ENCODE results near the gene ANKS1B. TPM values are rescaled to one million over a fixed set of nuclear protein-coding genes. Genes with fewer than 3 reads are reported as not detected.

The ANKS1B gene
- total RNA-seq, 1 experiment from 2014 or later: 18.8 TPM

- POLR2A ChIA-PET: interaction anchor here (1.1 to 1.5 kb wide), 2 partner anchors 102 to 261 kb away, joined by 4 to 5 read pairs; no protein-coding TSS in a partner anchor
Observed at GRCh38 chr12:99810718-99811593, 173.8 kb downstream of the ANKS1B start.

GRCh38 chr12:99809909-99810308 lies 174.8 kb downstream of the ANKS1B start:
- H3K36me3 Mint-ChIP-seq (ENCODE audit: insufficient read depth, unreplicated experiment): peaks cover 8% of the 10 kb centered on the region
- peaks cover 8% of the 10 kb centered on the region for H3K4me1 Mint-ChIP-seq (ENCODE audit: insufficient read depth, unreplicated experiment)
- no peak overlapping the region for H3K27ac Mint-ChIP-seq (ENCODE audit: low read depth, unreplicated experiment)
- H3K9me3 Mint-ChIP-seq (ENCODE audit: unreplicated experiment): no peaks in the 10 kb centered on the region
- H3K27me3 Mint-ChIP-seq (ENCODE audit: insufficient read depth, unreplicated experiment): no peaks in the 10 kb centered on the region
- TF ChIP-seq CTCF (IDR thresholded peaks at IDR 0.05; ENCODE audit: unreplicated experiment): no peak
- ChIA-PET CTCF (interaction anchor here (0.9 to 1.4 kb wide), 4 partner anchors 111 to 415 kb away, joined by 3 to 5 read pairs (median 4); no protein-coding TSS in a partner anchor), POLR2A (interaction anchor here (1.5 kb wide), 1 partner anchor 103 kb away, joined by 4 read pairs; no protein-coding TSS in a partner anchor)
- DNase-seq (ENCODE audit: unreplicated experiment): no peak
- intact Hi-C loops (cut with micrococcal nuclease): loop anchor here (1.0 to 5.0 kb wide), 7 partner anchors 101 to 744 kb away; partner anchors contain the start of genes ACTR6 and BLTP3B
- no peak overlapping the region for H3K4me3 Mint-ChIP-seq (ENCODE audit: unreplicated experiment)
- BruUV-seq (replicated peaks): no TSS peak

More at GRCh38 chr12:99810718-99811593, 173.8 kb downstream of the ANKS1B start:
- H3K27ac Mint-ChIP-seq (ENCODE audit: low read depth, unreplicated experiment): no peak overlapping the region
- no peak overlapping the region for H3K4me3 Mint-ChIP-seq (ENCODE audit: unreplicated experiment)
- CTCF ChIA-PET: interaction anchor here (0.6 to 1.4 kb wide), 7 partner anchors 70 to 419 kb away, joined by 3 to 5 read pairs (median 3); no protein-coding TSS in a partner anchor
- BruUV-seq (replicated peaks): no TSS peak
- H3K4me1 Mint-ChIP-seq (ENCODE audit: insufficient read depth, unreplicated experiment): peaks cover 6% of the 10 kb centered on the region
- H3K9me3 Mint-ChIP-seq (ENCODE audit: unreplicated experiment): no peaks in the 10 kb centered on the region
- DNase-seq (ENCODE audit: unreplicated experiment): peak; percentile 78
- no peaks in the 10 kb centered on the region for H3K27me3 Mint-ChIP-seq (ENCODE audit: insufficient read depth, unreplicated experiment)
- peak; percentile 41 for TF ChIP-seq CTCF (IDR thresholded peaks at IDR 0.05; ENCODE audit: unreplicated experiment)
- peaks cover 5% of the 10 kb centered on the region for H3K36me3 Mint-ChIP-seq (ENCODE audit: insufficient read depth, unreplicated experiment)
- intact Hi-C loops (cut with micrococcal nuclease): loop anchor here (1.0 to 5.0 kb wide), 7 partner anchors 100 to 743 kb away; partner anchors contain the start of genes ACTR6 and BLTP3B

DNA sequence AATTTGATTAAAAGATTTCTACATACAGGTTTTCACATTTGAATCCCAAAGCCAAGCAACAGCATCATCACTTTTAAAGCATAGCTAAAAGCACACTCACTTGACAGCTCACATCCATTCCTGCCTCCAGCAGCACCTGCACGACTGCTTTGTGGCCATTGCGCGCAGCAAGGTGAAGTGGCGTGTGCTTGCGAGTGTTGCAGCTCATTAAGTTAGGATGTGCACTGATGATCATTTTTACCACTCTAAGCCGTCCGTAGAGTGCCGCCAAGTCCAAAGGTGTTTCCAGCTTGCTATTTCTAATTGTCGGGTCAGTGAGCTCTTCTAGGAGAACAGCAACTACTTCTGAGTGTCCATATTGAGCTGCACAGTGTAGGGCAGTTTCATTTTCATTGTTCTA lies 178.4 kb downstream of the ANKS1B start:
- H3K36me3 Mint-ChIP-seq (ENCODE audit: insufficient read depth, unreplicated experiment): peaks cover 11% of the 10 kb centered on the region
- H3K9me3 Mint-ChIP-seq (ENCODE audit: unreplicated experiment): no peaks in the 10 kb centered on the region
- BruUV-seq (replicated peaks): no TSS peak
- H3K4me1 Mint-ChIP-seq (ENCODE audit: insufficient read depth, unreplicated experiment): peaks cover 6% of the 10 kb centered on the region
- TF ChIP-seq CTCF (IDR thresholded peaks at IDR 0.05; ENCODE audit: unreplicated experiment): no peak
- H3K27me3 Mint-ChIP-seq (ENCODE audit: insufficient read depth, unreplicated experiment): no peaks in the 10 kb centered on the region
- POLR2A ChIA-PET: interaction anchor here (0.5 to 1.0 kb wide), 2 partner anchors 166 to 177 kb away, joined by 3 read pairs; no protein-coding TSS in a partner anchor
- DNase-seq (ENCODE audit: unreplicated experiment): no peak
- no peak overlapping the region for H3K4me3 Mint-ChIP-seq (ENCODE audit: unreplicated experiment)
- intact Hi-C loops (cut with micrococcal nuclease): no loop called here
- H3K27ac Mint-ChIP-seq (ENCODE audit: low read depth, unreplicated experiment): no peak overlapping the region
- CTCF ChIA-PET: interaction anchor here (0.5 to 1.1 kb wide), 3 partner anchors 237 to 748 kb away, joined by 3 to 4 read pairs (median 3); no protein-coding TSS in a partner anchor

GRCh38 chr12:99804715-99805114 lies 180.0 kb downstream of the ANKS1B start:
- no peak for TF ChIP-seq CTCF (IDR thresholded peaks at IDR 0.05; ENCODE audit: unreplicated experiment)
- no peak for DNase-seq (ENCODE audit: unreplicated experiment)
- Mint-ChIP-seq H3K36me3 (ENCODE audit: insufficient read depth, unreplicated experiment) (peaks cover 12% of the 10 kb centered on the region), H3K27ac (ENCODE audit: low read depth, unreplicated experiment) (no peak overlapping the region), H3K4me1 (ENCODE audit: insufficient read depth, unreplicated experiment) (peaks cover 6% of the 10 kb centered on the region), H3K27me3 (ENCODE audit: insufficient read depth, unreplicated experiment) (no peaks in the 10 kb centered on the region), H3K4me3 (ENCODE audit: unreplicated experiment) (no peak overlapping the region), H3K9me3 (ENCODE audit: unreplicated experiment) (no peaks in the 10 kb centered on the region)
- intact Hi-C loops (cut with micrococcal nuclease): no loop called here
- ChIA-PET POLR2A (no interaction called here), CTCF (interaction anchor here (0.6 kb wide), 3 partner anchors 351 to 756 kb away, joined by 3 read pairs; no protein-coding TSS in a partner anchor)
- BruUV-seq (replicated peaks): no TSS peak

All from MCF 10A (cell line).